Measurements from ENCODE around the gene EFR3B. TPM values are rescaled to one million over a fixed set of nuclear protein-coding genes. Genes with fewer than 3 reads are reported as not detected.

Gene EFR3B
- total and polyA plus RNA-seq, 2 of the 4 experiments (the other 2 are of a cell fraction) = 0.38 to 0.90 TPM

DNA sequence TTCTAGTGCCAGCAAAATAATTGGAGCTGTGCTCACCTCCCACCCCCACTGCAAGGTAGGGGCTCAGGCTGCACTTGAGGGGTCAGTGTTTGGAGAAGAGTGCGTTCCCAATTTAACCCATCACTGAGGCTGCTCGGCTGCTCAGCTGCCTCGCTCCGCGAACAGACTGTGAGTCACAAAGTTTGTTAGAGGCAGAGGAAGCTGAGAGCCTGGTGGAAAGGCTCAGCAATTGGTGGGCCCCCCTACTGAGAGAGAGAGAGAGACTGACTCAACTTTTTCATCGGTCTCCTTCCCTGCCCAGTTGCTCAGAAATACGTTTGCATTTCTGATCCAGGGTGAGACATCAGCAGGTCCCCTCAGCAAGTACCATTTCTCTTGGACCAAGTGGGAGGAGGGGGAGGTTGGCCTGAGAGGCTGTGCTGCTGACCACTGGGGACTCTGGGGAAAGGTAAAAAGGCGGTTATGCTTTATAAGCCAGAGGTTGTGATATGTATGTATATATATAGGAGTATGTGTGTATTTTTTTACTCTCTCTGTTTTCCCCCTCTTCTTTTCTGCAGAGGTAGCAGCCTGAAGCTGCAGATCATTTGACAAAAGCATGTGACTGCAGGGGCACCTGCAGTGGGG lies 1.5 kb downstream of the EFR3B start (continued):
- TF ChIP-seq NFE2L2 (IDR thresholded peaks at IDR 0.05; ENCODE audit: low read depth, low read length) = no peak
- 0 out of 2 replicates have a peak, but pooled peaks have one; percentile 42 for TF ChIP-seq POLR2A (IDR thresholded peaks at IDR 0.05; ENCODE audit: low read depth, low read length)

DNA sequence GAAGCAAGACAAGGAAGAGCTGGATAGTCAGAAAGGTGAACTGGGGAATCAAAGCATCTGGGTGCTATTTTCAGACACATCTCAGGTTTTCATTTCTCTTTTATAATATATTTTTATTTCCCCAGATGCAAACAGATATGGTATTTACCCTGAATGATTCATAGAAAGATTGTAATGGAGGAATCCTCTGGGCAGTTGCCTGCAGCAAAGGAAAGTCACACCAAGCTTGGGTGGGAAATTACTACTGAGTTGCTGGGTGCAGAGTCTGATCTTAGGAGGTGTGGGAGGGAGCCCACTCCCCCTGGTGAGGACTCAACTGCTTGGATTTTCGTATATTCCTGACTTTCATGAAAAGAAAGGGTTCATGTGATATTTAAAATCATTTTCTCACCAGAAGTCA lies 2.1 kb downstream of the EFR3B start:
- H2BK5ac ChIP-seq (ENCODE audit: low read depth, low read length, poor library complexity, severe bottlenecking) = no peak overlapping the region
- H2AK9ac ChIP-seq (replicated peaks; ENCODE audit: low read depth, low read length, poor library complexity) = no peak overlapping the region
- H3K27me3 ChIP-seq (ENCODE audit: control insufficient read depth, insufficient read depth, low read length) = peaks cover 7% of the 10 kb centered on the region; the same call in 1 of the 2 replicates
- no peak overlapping the region for H3K18ac ChIP-seq (ENCODE audit: low read depth, low read length)
- no peak overlapping the region for H3K4ac ChIP-seq (ENCODE audit: low read depth, low read length)
- H4K8ac ChIP-seq (ENCODE audit: low read depth in 2 of 2, low read length in 2 of 2) = no peak overlapping the region
- CTCF ChIA-PET = no interaction called here
- peaks cover 10% of the 10 kb centered on the region for H3K4me1 ChIP-seq (ENCODE audit: control insufficient read depth, insufficient read depth, low read length)
- POLR2A ChIA-PET (ENCODE audit: unreplicated experiment) = interaction anchor here (0.8 kb wide), 1 partner anchor 39 kb away, joined by 3 read pairs; no protein-coding TSS in a partner anchor
- H3K36me3 ChIP-seq (ENCODE audit: control insufficient read depth, insufficient read depth, low read length) = no peaks in the 10 kb centered on the region
- peaks cover 6% of the 10 kb centered on the region for H4K20me1 ChIP-seq (ENCODE audit: insufficient read depth, low read length)
- H2AFZ ChIP-seq (replicated peaks; ENCODE audit: low read length, poor library complexity) = peak overlapping the region; percentile 53
- intact Hi-C loops (cut with micrococcal nuclease) (loop anchor here (5.0 kb wide), 5 partner anchors 33 to 153 kb away; partner anchors contain the start of gene DNAJC27), in situ Hi-C loops (cut with MboI; ENCODE audit: low sequenced_read_pairs) (no loop called here), dilution Hi-C loops (cut with HindIII; ENCODE audit: low sequenced_read_pairs, unreplicated experiment) (no loop called here)
- H3K4me2 ChIP-seq (ENCODE audit: low read depth, low read length) = no peak overlapping the region
- H2BK20ac ChIP-seq (ENCODE audit: low read depth, low read length) = no peak overlapping the region
- no peaks in the 10 kb centered on the region for H3K9me3 ChIP-seq (ENCODE audit: control insufficient read depth, insufficient read depth, low read length)
- no peak overlapping the region for H3K56ac ChIP-seq (ENCODE audit: extremely low read depth, insufficient read depth, low read length)
- DNase-seq = no peak
- H3K79me1 ChIP-seq (ENCODE audit: low read depth in 1 of 2, low read length in 2 of 2) = no peaks in the 10 kb centered on the region
- no peak overlapping the region for H3K14ac ChIP-seq (replicated peaks; ENCODE audit: low read depth, low read length)
- no peak overlapping the region for H3K9ac ChIP-seq (ENCODE audit: low read depth, low read length)
- ATAC-seq (ENCODE audit: low read depth) = no peak
- no TSS peak for BruUV-seq (replicated peaks)
- H4K5ac ChIP-seq (ENCODE audit: low read depth, low read length) = no peak overlapping the region
- no peak overlapping the region for H2AK5ac ChIP-seq (ENCODE audit: low read depth, low read length)
- no peak overlapping the region for H3K4me3 ChIP-seq (ENCODE audit: insufficient read depth, low read depth, low read length)
- no CpG with 5 or more reads among the region's 1 CpG for WGBS, 2 experiments (ENCODE audit: extremely low coverage in 2 of 2, insufficient read length in 1 of 2)
- 0 out of 2 replicates have a peak overlapping the region, but pooled peaks have one; percentile 32 for H3K23ac ChIP-seq (ENCODE audit: low read depth, low read length)
- no peak overlapping the region for H2BK120ac ChIP-seq (ENCODE audit: low read depth, low read length)
- H3K27ac ChIP-seq (ENCODE audit: insufficient read depth, low read length) = no peak overlapping the region
- no peak overlapping the region for H4K91ac ChIP-seq (ENCODE audit: insufficient read depth, low read depth, low read length)
- H2BK15ac ChIP-seq (ENCODE audit: low read depth, low read length) = no peak overlapping the region
- peaks cover 4% of the 10 kb centered on the region; the same call in 1 of the 2 replicates for H3K9me1 ChIP-seq (ENCODE audit: insufficient read depth, low read length)
- TF ChIP-seq MAFK (IDR thresholded peaks at IDR 0.05; ENCODE audit: low read depth, low read length) = no peak
- TF ChIP-seq RFX5 (IDR thresholded peaks at IDR 0.05; ENCODE audit: low read depth, low read length) = no peak
- no peak for TF ChIP-seq NFE2L2 (IDR thresholded peaks at IDR 0.05; ENCODE audit: low read depth, low read length)
- TF ChIP-seq, protein P1, sequence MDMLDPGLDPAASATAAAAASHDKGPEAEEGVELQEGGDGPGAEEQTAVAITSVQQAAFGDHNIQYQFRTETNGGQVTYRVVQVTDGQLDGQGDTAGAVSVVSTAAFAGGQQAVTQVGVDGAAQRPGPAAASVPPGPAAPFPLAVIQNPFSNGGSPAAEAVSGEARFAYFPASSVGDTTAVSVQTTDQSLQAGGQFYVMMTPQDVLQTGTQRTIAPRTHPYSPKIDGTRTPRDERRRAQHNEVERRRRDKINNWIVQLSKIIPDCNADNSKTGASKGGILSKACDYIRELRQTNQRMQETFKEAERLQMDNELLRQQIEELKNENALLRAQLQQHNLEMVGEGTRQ (IDR thresholded peaks at IDR 0.05; ENCODE audit: low read depth, low read length) = no peak
- no peak for TF ChIP-seq FOS (IDR thresholded peaks at IDR 0.05; ENCODE audit: low read depth, low read length)
- TF ChIP-seq BHLHE40 (IDR thresholded peaks at IDR 0.05; ENCODE audit: low read depth, low read length) = no peak
- no peak for TF ChIP-seq MXI1 (IDR thresholded peaks at IDR 0.05; ENCODE audit: borderline replicate concordance, low read depth, low read length)
- no peak for TF ChIP-seq CEBPB (IDR thresholded peaks at IDR 0.05; ENCODE audit: low read depth, low read length)
- no peak for TF ChIP-seq CHD1 (IDR thresholded peaks at IDR 0.05; ENCODE audit: low read depth, low read length)
- TF ChIP-seq CTCF (conservative IDR thresholded peaks at IDR 0.05; ENCODE audit: low read depth, low read length) = no peak
- no peak for TF ChIP-seq SMC3 (IDR thresholded peaks at IDR 0.05; ENCODE audit: low read depth, low read length)
- TF ChIP-seq ELK1 (IDR thresholded peaks at IDR 0.05; ENCODE audit: borderline replicate concordance, low read depth, low read length) = no peak
- TF ChIP-seq RAD21 (IDR thresholded peaks at IDR 0.05; ENCODE audit: low read length) = no peak

All from IMR-90 (cell line).